Neutrophil (primary cell): ENCODE results near the gene RGP1.
A peak's percentile ranks its signal among the peaks of the same experiment; 100 is the strongest.

Experiments
- H3K27ac ChIP-seq: fragments of 200-600 bp; sonication (generic); 2 replicates; pipeline ENCODE4 v1.5.1; 2016; ENCODE audit warnings: mild to moderate bottlenecking, moderate library complexity
- H3K27me3 ChIP-seq: fragments of 200-600 bp; sonication (generic); 2 replicates; pipeline ENCODE4 v1.6.0; 2016; ENCODE audit warnings: mild to moderate bottlenecking
- H3K36me3 ChIP-seq: fragments of 200-600 bp; sonication (generic); 2 replicates; pipeline ENCODE4 v1.5.1; 2017
- H3K4me1 ChIP-seq, 2 experiments: fragments of 200-600 bp in 1 of 2; sonication (generic) in 1 of 2; 1 replicate in 1 of 2; 2 replicates in 1 of 2; pipeline versions ENCODE4 v1.5.1 to v1.6.1; 2013 to 2016; ENCODE audit warnings: low read depth in 1 of 2, low read length in 1 of 2, mild to moderate bottlenecking in 1 of 2, moderate library complexity in 1 of 2; ENCODE audit not compliant: control insufficient read depth in 1 of 2, insufficient read depth in 1 of 2
- H3K4me3 ChIP-seq, 2 experiments: fragments of 200-600 bp in 1 of 2; sonication (generic) in 1 of 2; 1 replicate in 1 of 2; 2 replicates in 1 of 2; pipeline ENCODE4 v1.5.1; 2013 to 2016; ENCODE audit warnings: low read depth in 1 of 2, low read length in 1 of 2, mild to moderate bottlenecking in 1 of 2, moderate library complexity in 1 of 2
- H3K9me3 ChIP-seq: fragments of 200-600 bp; sonication (generic); 2 replicates; pipeline ENCODE4 v1.5.1; 2016
- TF ChIP-seq, protein P1 (sequence below): fragments of 200-600 bp; sonication (generic); IDR thresholded peaks from 2 replicates; pipeline ENCODE4 v1.5.1; 2016; ENCODE audit warnings: antibody characterized with exemption

The RGP1 gene

DNA sequence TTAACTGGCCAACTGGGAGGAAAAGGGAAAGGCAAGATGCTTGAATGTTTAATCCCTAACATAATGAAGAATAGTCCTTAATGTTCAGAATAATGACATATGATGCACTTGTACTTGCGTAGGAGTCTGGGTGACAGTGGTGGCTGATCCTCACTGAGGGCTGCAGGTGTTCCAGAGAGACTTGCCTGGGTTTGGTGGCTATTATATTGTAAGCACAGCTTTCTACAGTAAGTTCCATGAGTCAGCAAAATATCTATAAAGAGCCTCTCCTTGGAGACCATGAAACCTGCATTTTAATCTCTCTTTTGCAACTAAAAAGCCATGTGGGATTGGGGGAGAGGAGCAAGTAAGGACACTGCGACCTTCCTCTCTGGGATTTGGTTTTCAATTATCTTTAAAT, 40.5 kb downstream of the RGP1 start:
- no peaks in the 10 kb centered on the region for H3K9me3 ChIP-seq
- H3K4me3 ChIP-seq: no peak overlapping the region
- H3K36me3 ChIP-seq: no peaks in the 10 kb centered on the region
- peaks cover 36% of the 10 kb centered on the region for H3K27me3 ChIP-seq
- H3K27ac ChIP-seq: no peak overlapping the region
- TF ChIP-seq, protein P1, sequence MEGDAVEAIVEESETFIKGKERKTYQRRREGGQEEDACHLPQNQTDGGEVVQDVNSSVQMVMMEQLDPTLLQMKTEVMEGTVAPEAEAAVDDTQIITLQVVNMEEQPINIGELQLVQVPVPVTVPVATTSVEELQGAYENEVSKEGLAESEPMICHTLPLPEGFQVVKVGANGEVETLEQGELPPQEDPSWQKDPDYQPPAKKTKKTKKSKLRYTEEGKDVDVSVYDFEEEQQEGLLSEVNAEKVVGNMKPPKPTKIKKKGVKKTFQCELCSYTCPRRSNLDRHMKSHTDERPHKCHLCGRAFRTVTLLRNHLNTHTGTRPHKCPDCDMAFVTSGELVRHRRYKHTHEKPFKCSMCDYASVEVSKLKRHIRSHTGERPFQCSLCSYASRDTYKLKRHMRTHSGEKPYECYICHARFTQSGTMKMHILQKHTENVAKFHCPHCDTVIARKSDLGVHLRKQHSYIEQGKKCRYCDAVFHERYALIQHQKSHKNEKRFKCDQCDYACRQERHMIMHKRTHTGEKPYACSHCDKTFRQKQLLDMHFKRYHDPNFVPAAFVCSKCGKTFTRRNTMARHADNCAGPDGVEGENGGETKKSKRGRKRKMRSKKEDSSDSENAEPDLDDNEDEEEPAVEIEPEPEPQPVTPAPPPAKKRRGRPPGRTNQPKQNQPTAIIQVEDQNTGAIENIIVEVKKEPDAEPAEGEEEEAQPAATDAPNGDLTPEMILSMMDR: no peak
- H3K4me1 ChIP-seq: no peaks in the 10 kb centered on the region

DNA sequence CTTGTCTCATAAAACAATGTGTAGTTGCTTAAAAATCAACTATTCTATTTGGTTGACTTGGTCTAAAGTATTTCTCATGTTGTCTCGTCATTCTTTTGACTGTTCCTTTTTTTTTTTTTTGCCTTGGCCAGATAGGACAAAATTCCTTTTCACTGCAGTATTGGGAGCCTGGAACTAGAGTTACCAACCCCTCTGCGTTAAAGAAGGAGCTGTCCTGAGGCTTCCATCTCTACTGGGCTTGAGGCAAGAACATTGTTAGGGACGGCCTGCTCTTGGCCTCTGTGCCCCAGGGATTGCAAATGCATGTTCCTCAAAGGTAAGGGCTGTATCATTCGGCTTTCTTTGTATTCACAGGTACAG, 40.9 kb downstream of the RGP1 start:
- H3K36me3 ChIP-seq: no peaks in the 10 kb centered on the region
- no peak overlapping the region for H3K4me3 ChIP-seq
- H3K27ac ChIP-seq: no peak overlapping the region
- H3K27me3 ChIP-seq: peaks cover 36% of the 10 kb centered on the region
- TF ChIP-seq, protein P1: no peak
- H3K9me3 ChIP-seq: no peaks in the 10 kb centered on the region
- H3K4me1 ChIP-seq: no peaks in the 10 kb centered on the region

DNA sequence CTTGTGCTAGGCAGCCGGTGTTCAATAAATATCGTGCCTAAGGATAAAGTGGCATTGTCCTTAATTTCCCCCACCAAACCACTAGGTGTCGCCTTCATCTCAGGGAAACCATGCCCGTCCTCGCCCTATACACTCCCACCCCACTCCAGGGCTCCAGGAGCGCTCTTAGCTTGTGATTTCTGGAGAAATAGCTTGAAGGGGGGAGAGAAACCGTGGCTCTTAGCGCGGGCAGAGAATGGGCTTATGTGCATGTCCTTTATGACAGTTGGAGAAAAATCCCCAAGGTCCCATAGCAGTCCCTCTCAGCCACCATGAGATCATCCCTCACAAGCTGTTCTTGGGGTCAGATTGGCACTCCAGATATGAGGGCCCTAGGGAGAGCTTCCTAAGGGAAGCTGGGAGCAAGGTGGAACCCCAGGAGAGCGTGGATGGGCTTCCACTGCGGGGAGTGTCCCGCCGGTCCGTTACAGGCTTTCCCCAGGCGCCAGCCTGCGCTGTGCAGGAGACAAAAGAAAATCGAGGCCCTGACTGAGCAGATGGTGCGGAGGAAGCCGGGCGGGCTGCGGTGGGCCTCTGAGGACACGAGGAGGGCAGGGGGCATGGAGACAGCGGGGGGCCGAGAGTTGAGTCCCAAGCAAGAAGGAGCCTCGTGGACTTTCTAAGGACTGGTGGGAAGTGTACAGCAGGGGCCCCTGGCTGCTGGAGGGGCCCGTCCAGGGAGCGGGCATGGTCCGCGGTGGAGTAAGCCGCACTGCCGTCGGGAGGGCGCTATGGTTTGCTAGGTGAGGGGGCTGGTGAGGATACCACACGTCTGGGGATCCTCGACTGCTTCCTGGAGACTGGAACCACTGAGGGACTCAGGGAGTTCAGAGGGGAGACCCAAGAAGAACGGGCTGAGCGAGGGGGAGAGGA, 41.6 kb downstream of the RGP1 start:
- Histone ChIP-seq H3K9me3 (no peaks in the 10 kb centered on the region), H3K27me3 (peaks cover 36% of the 10 kb centered on the region), H3K36me3 (no peaks in the 10 kb centered on the region), H3K4me3 (no peak overlapping the region), H3K4me1 (no peaks in the 10 kb centered on the region), H3K27ac (no peak overlapping the region)
- TF ChIP-seq, protein P1: peak; percentile 85

DNA sequence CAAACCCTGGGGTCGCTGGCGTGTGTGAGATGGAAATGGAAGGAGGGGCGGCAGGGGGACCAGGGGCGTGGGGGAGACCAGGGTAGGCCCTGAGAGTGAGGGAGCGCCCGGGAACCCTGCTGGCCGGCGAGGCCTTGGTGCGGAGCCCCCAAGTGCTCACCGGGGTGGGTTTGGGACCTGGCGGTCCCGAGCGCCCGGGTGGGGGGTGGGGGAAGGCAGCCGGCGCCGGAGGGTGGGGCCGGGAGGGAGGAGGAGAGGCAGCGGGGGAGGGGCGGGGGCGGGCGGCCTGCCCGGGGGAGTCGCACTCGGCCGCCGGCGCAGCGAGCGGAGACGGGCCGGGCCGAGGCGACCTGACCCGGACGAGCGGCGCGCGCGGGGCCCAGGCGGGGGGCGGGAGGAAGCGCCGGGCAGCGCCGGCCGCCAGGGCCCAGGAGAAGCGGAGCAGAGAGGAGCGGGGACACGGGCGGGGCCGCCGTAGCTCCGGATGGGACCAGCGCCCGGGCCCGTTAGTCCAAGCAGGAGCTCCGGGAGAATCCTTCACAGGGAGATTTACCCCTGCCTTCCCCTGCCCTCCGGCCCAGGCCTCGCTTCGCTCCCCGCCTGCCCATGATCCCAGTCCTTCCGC, 42.3 kb downstream of the RGP1 start, which contains the start of gene NPR2:
NPR2 (plus strand) TSS at position 295 of the 625 bp plus-strand sequence. CDS start 818 bp downstream, outside the sequence.
- no peak within 1 kb of the TSS for H3K27ac ChIP-seq
- H3K27me3 ChIP-seq: peaks cover 36% of the 10 kb centered on the region
- no peaks in the 10 kb centered on the region for H3K36me3 ChIP-seq
- TF ChIP-seq, protein P1: no peak
- H3K4me1 ChIP-seq: no peaks in the 10 kb centered on the region
- no peaks in the 10 kb centered on the region for H3K9me3 ChIP-seq
- H3K4me3 ChIP-seq: no peak within 1 kb of the TSS

DNA sequence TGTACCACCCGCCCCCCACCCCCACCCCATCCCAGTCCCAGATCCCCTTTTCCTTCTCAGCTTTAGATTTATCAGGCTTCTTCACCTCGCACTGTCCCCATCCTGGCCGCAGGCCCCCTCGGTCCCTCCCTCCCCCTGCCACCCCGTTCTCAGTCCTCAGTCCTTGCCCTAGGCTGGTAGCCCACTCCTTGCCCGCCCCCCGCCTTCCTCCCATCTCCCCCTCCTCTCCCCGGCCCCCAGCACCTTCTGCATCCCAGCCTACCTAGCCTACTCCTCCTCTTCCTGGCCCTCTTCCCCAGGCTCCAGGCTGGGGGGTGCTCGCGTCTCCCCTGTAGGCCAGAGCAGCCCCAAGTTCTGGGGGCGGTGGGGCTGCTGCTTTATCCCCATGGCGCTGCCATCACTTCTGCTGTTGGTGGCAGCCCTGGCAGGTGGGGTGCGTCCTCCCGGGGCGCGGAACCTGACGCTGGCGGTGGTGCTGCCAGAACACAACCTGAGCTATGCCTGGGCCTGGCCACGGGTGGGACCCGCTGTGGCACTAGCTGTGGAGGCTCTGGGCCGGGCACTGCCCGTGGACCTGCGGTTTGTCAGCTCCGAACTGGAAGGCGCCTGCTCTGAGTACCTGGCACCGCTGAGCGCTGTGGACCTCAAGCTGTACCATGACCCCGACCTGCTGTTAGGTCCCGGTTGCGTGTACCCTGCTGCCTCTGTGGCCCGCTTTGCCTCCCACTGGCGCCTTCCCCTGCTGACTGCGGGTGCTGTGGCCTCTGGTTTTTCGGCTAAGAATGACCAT, 43.1 kb downstream of the RGP1 start:
- Histone ChIP-seq H3K27ac (no peak overlapping the region), H3K36me3 (no peaks in the 10 kb centered on the region), H3K4me3 (no peak overlapping the region), H3K27me3 (peaks cover 36% of the 10 kb centered on the region), H3K4me1 (no peaks in the 10 kb centered on the region), H3K9me3 (no peaks in the 10 kb centered on the region)
- TF ChIP-seq, protein P1: no peak
